NCI-H345 treated with DMSO at 0.1 percent for 48 hours (cell line): Measurements from ENCODE around the gene OR10T2.
"Not testable (repeated sequence)": the region's sequence is repeated elsewhere in the genome, so short reads cannot be mapped to it uniquely, and the experiment has no call there.

ENCODE experiments used
- DNase-seq: peaks from one replicate; lab custom pipeline; 2025; ENCODE audit not compliant: unreplicated experiment; lab: John Stamatoyannopoulos, UW

Gene OR10T2, protein sequence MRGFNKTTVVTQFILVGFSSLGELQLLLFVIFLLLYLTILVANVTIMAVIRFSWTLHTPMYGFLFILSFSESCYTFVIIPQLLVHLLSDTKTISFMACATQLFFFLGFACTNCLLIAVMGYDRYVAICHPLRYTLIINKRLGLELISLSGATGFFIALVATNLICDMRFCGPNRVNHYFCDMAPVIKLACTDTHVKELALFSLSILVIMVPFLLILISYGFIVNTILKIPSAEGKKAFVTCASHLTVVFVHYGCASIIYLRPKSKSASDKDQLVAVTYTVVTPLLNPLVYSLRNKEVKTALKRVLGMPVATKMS

DNA sequence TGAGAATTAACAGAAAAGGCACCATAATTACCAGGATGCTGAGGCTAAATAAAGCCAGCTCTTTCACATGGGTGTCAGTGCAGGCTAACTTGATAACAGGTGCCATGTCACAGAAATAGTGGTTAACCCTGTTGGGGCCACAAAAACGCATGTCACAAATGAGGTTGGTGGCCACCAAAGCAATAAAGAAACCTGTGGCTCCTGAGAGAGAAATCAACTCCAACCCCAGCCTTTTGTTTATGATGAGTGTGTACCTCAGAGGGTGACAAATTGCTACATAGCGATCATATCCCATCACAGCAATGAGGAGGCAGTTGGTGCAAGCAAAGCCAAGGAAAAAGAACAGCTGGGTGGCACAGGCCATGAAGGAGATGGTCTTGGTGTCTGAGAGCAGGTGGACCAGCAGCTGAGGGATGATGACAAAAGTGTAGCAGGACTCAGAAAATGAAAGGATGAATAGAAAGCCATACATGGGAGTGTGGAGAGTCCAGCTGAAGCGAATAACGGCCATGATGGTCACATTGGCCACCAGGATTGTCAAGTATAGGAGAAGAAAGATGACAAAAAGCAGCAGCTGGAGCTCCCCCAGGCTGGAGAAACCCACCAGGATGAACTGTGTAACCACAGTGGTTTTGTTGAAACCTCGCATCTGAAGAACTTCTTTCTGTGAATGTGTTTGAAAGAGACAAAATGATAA lies at the start of gene OR10T2:
OR10T2 (minus strand) TSS at position 649 of the 697 bp plus-strand sequence; CDS start at position 649, 0 bp downstream.
- DNase-seq = no peak

DNA sequence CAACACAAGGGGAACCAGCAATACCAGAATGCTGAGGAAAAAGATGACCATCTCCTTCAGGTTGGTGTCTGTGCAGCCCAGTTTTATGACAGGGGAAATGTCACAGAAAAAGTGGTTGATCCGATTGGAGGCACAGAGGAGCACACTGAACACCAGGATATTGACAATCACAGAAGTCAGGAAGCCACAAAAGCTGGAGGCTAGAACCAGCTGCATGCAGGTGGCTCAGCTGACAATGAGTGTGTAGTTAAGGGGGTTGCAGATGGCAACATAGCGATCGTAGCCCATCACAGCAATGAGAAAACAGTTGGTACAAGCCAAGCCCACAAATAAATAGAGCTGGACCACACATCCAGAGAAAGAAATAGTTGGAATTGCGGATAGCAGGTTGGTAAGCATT lies 46.1 kb upstream of the OR10T2 start:
- DNase-seq = no peak

- no peak for DNase-seq
Measured at GRCh38 chr1:158434741-158435140, 35.5 kb upstream of the OR10T2 start.

DNA sequence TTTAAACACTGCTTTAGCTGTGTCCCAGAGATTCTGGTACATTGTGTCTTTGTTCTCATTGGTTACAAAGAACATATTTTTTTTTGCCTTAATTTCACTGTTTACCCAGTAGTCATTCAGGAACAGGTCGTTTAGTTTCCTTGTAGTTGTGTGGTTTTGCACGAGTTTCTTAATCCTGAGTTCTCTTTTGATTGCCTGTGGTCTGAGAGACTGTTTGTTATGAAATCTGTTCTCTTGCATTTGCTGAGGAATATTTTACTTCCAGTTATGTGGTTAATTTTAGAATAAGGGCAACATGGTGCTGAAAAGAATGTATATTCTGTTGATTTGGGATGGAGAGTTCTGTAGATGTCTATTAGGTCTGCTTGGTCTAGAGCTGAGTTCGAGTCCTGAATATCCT lies 30.9 kb upstream of the OR10T2 start:
- not testable (repeated sequence) for DNase-seq

DNA sequence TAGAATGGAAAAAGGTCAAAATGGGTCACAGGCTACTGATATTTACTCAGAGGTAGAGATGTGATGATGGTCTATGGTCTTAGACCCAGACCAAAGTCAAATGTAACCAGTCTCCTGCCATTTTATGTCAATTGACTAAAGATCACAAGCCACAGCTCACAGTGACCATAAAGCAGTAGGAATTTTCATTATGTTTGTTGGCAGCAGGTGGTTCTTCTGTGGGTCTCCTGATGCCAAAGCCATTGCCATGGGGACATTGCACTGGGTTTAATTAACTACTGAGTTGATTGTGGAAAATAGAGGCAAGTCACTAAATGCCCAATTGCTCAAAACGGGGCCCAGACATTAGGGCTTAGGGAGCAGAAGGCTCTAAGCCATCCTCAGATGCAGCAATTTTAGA lies 26.9 kb upstream of the OR10T2 start, which contains the start of gene OR10K2:
OR10K2 (minus strand) TSS at position 101 of the 400 bp plus-strand sequence. CDS start 5,371 bp downstream, outside the sequence.
- DNase-seq = no peak

- no peak for DNase-seq
Measured at GRCh38 chr1:158425027-158425426, 25.8 kb upstream of the OR10T2 start.

DNA sequence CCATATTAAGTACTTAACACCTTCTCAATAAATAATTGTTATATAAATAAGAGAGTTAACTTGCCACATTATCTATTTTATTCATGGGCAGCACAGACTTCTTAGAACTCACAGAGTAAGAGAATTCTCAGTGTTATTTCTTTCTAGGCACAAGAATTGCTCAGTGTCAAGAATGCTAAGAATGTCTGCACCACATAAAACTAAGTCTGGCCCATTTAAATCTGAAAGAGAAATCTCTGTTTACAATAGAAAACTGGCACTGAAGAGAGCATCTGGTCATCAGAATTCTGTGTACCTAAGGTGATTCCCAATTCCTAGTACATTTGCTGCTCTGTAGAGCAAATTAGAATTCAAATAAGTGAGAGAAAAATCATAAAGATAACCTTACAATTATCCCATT lies 22.9 kb upstream of the OR10T2 start:
- no peak for DNase-seq

DNA sequence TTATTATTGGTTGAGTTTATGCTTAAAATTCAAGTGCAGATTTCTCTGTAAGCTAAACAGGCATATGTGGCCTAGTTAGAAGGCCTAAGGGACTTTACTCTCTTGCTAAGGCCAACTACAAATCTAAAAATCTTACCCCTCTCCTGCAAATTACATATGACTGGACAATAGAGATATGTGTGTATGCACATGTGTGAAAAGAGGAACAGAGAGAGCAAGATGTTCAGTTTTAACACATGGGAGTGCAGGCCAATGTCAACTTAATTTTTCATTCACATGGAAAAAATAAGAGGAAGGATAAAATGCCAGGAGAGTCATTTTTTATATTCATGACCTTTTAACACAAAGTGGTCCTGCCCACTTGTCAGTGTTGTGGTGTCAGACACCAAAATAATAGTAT lies 18.3 kb upstream of the OR10T2 start:
- DNase-seq = no peak

GRCh38 chr1:158414651-158415345 lies 15.5 kb upstream of the OR10T2 start:
- no peak for DNase-seq

- no peak for DNase-seq
Measured at GRCh38 chr1:158407092-158407491, 7.8 kb upstream of the OR10T2 start.

- no peak for DNase-seq
Measured at GRCh38 chr1:158400871-158401270, 1.6 kb upstream of the OR10T2 start.

GRCh38 chr1:158396646-158397045 lies 2.6 kb downstream of the OR10T2 start:
- no peak for DNase-seq

- DNase-seq = no peak
Measured at GRCh38 chr1:158393476-158393875, 5.8 kb downstream of the OR10T2 start.

DNA sequence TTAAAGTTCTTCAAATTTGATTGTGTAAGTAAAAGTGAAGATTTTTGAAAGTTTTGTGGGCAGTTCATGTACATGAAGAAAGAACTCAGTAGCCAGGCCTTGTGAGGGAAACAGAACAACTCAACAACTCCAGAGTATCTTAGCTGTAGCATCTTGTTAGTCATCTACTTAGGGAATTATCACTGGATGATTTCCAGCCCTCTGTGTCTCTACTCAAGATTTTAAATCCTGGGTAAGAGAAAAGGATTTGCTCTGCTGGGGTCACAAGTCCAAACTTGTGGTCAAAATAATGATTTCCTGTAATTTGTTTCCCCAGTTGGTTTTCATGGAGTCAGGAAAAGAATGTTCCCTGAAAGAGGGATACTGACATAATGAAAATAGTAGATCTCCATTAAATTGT lies 8.2 kb downstream of the OR10T2 start:
- no peak for DNase-seq

DNA sequence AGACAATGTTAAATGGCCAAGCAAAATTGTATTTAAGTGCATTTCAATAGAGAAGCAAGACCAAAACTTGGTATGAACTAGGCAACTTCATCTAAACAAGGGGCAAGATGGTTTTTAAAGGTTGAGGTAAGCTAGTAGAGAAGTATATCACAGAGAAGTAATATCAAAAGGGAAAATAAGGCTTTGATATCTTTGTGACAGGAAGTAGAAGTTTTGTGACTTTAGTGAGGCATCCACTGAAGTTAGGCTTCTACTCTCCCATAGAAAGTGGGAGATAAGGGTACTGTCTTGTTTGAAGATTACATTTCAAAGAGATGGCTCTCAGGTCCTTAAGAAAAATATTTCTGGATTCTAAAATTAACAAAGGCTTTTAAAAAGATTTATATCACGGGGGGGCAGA lies 8.9 kb downstream of the OR10T2 start:
- no peak for DNase-seq

DNA sequence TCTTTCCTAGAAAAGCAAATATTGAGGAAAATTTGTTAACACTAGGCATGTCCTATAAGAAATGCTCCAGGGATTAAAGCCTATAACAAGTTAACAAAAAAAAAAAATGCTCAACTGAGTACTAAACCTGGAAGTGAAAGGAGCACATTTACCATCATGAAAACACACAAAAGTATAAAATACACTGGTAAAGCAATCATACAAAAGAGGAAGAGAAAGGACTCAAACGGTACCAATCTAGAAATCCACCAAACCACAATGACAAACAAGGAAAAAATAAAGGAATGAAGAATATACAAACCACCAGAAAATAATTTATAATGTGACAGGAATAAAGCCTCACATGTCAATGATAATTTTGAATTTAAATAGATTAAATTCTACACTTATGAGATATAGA lies 24.4 kb downstream of the OR10T2 start:
- DNase-seq = no peak

DNA sequence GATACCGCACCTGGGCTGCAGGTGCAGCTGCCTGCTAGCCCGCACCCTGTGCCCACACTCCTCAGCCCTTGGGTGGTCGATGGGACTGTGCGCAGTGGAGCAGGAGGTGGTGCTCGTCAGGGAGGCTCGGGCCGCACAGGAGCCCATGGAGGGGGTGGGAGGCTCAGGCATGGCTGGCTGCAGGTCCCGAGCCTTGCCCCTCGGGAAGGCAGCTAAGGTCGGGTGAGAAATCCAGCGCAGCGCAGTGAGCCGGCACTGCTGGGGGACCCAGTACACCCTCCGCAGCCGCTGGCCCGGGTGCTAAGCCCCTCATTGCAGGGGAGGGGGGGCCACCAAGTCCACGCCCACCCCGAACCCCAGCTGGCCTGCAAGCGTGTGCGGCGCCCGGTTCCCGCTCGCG lies 25.2 kb downstream of the OR10T2 start:
- not testable (repeated sequence) for DNase-seq

DNA sequence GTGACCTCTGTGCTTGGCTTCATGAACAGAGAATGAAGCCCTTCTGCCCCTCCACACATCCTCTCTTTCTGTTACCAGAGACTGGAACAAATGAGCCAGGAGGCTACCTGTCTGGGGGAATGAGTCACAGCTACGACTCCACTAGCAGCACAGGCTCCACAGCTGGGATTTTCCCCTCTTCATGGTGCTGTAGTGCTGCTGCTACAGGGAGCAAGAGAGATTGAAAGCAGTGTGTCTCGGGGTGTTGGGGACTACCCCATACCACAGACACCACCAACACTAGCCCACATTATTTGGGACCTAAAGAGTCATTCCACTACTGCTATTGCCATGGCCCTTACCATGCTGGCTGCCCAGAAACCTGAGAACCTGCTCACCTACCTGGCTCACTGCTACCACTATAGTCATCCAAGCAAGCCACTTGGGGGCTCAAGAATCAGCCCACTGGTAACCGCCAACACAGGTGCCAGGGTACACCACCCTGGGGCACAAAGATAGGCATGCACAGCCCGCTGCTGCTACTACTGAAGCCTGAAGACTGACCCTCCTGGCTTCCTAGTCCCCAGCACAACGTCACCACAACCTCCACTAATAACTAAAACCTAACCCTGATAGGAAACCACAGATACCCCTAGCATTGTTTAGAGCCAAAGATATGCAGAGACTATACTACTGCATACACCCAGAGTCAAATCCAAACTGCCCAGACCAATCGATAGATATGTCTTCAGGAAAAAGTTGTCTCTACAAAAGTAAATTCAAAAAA lies 27.9 kb downstream of the OR10T2 start:
- DNase-seq = no peak

DNA sequence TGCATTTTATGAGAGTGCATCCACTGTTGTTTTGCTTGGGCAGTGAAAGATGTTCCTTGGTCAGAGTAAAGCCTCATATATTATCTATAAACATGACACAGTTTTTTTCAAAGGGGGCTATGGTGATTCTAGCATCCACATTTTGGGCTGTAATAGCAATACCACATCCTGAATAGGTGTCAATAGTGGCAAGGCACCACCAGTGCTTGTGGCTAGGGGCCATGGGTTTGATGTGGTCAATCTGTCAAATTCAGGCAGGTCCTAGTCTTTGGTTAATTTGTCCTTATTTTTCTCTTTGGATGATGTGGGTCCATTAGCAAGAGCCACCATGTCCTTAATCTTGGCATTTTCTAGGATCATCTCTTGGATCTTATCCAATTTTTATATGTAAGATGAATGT lies 32.5 kb downstream of the OR10T2 start:
- DNase-seq = no peak

GRCh38 chr1:158362941-158363340 lies 36.3 kb downstream of the OR10T2 start:
- no peak for DNase-seq

DNA sequence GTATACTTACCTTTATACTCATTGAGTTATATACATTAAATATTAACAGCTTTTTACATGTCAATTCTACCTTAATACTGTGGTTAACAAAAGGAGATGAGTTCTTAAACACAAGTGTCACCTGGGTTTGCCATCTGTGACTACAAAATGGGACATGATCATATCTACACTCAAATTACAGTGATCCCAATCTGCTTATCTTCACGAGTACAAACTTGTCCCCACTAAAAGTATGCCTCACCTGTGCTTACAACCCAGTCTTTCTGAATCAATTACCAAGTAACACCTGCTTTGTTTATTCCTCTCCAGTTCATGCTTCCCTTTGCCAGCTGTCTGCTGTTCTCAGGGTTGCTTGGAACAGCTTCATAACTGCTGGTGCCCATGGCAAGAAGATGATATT lies 36.8 kb downstream of the OR10T2 start:
- DNase-seq = no peak
